SHP77 (cell line): Measurements from ENCODE around the gene HSD17B4.
A peak's percentile ranks its signal among the peaks of the same experiment; 100 is the strongest.
"Not testable (repeated sequence)": the region's sequence is repeated elsewhere in the genome, so short reads cannot be mapped to it uniquely, and the experiment has no call there.

Experiments
- DNase-seq, 2 experiments: peaks; one replicate each; lab custom pipeline; 2025; lab: John Stamatoyannopoulos, UW

The HSD17B4 gene

GRCh38 chr5:119435436-119436132, 16.7 kb upstream of the HSD17B4 start:
- DNase-seq = peak; percentile 34 to 39

GRCh38 chr5:119437785-119438586, 14.3 kb upstream of the HSD17B4 start:
- not testable (repeated sequence) for DNase-seq

GRCh38 chr5:119438587-119438917, 13.7 kb upstream of the HSD17B4 start:
- DNase-seq = not testable (repeated sequence)

GRCh38 chr5:119439140-119439631, 13.1 kb upstream of the HSD17B4 start:
- DNase-seq = peak in 1 of 2 experiments; percentile 6

GRCh38 chr5:119439632-119440031, 12.7 kb upstream of the HSD17B4 start:
- not testable (repeated sequence) for DNase-seq

- not testable (repeated sequence) for DNase-seq
These were observed 7.7 kb upstream of the HSD17B4 start for GRCh38 chr5:119444643-119445042.

GRCh38 chr5:119445544-119445943, 6.8 kb upstream of the HSD17B4 start:
- no peak for DNase-seq

GRCh38 chr5:119449882-119450281, 2.4 kb upstream of the HSD17B4 start:
- DNase-seq = no peak

- DNase-seq = not testable (repeated sequence)
These were observed 1.7 kb upstream of the HSD17B4 start for GRCh38 chr5:119450627-119451026.

- DNase-seq = no peak
These were observed 736 bp upstream of the HSD17B4 start for GRCh38 chr5:119451561-119451960.

- DNase-seq = no peak
These were observed 281 bp upstream of the HSD17B4 start for GRCh38 chr5:119452060-119452372.

GRCh38 chr5:119453040-119453373, 710 bp downstream of the HSD17B4 start:
- DNase-seq = no peak

GRCh38 chr5:119454171-119454570, 1.9 kb downstream of the HSD17B4 start:
- DNase-seq = no peak

GRCh38 chr5:119458911-119459632, 6.8 kb downstream of the HSD17B4 start:
- no peak for DNase-seq

GRCh38 chr5:119465640-119466039, 13.3 kb downstream of the HSD17B4 start:
- no peak for DNase-seq

- DNase-seq = no peak
These were observed 16.0 kb downstream of the HSD17B4 start for GRCh38 chr5:119468286-119468685.

GRCh38 chr5:119470105-119470763, 17.9 kb downstream of the HSD17B4 start:
- no peak for DNase-seq

GRCh38 chr5:119470851-119471451, 18.7 kb downstream of the HSD17B4 start:
- DNase-seq = no peak

- no peak for DNase-seq
These were observed 20.9 kb downstream of the HSD17B4 start for GRCh38 chr5:119473241-119473640.

- DNase-seq = no peak
These were observed 24.0 kb downstream of the HSD17B4 start for GRCh38 chr5:119476341-119476740.

GRCh38 chr5:119478781-119479180, 26.5 kb downstream of the HSD17B4 start:
- no peak for DNase-seq

- DNase-seq = not testable (repeated sequence)
These were observed 28.3 kb downstream of the HSD17B4 start for GRCh38 chr5:119480629-119481028.
